ENCODE measurements around the gene PFKFB3. TPM values are rescaled to one million over a fixed set of nuclear protein-coding genes. Genes with fewer than 3 reads are reported as not detected.

The PFKFB3 gene
- total and polyA plus RNA-seq, 12 donors: 5.5 to 77.3 (median 14.7) TPM

GRCh38 chr10:6207658-6208057 lies 4.9 kb downstream of the PFKFB3 start:
- Histone ChIP-seq H3K4me1 (peaks cover 0 to 43% (median 32%) of the 10 kb centered on the region in 9 donors), H3K4me3 (no peak overlapping the region), H3K27ac (peak overlapping the region in 1 of 10 donors; percentile 58), H3K9me3 (no peaks in the 10 kb centered on the region), H3K36me3 (peaks cover 0 to 31% (median 0%) of the 10 kb centered on the region in 9 donors), H3K27me3 (no peaks in the 10 kb centered on the region)
- intact Hi-C loops (cut with DNase I): loop anchor here in 1 of 10 donors (10.0 kb wide), 3 partner anchors 63 to 197 kb away; no protein-coding TSS in a partner anchor
- 89 to 93% methylated on average over 4 of the region's 4 CpGs for WGBS, 2 donors
- ATAC-seq (no peak), DNase-seq (no peak)
- no peak for TF ChIP-seq CTCF (IDR thresholded peaks at IDR 0.05)

- Histone ChIP-seq H3K36me3 (peaks cover 0 to 43% (median 3%) of the 10 kb centered on the region in 9 donors), H3K4me3 (no peak overlapping the region), H3K4me1 (peaks cover 0 to 44% (median 28%) of the 10 kb centered on the region in 9 donors), H3K9me3 (no peaks in the 10 kb centered on the region), H3K27ac (peak overlapping the region in 2 of 10 donors; percentile 4 to 58), H3K27me3 (no peaks in the 10 kb centered on the region)
- ATAC-seq (no peak), DNase-seq (no peak)
- intact Hi-C loops (cut with DNase I): loop anchor here in 1 of 10 donors (10.0 kb wide), 3 partner anchors 64 to 196 kb away; no protein-coding TSS in a partner anchor
- WGBS, 2 donors: 76 to 78% methylated on average over 12 of the region's 12 CpGs
- TF ChIP-seq CTCF (IDR thresholded peaks at IDR 0.05): no peak
These were observed 6.1 kb downstream of the PFKFB3 start for GRCh38 chr10:6208799-6209235.

- peaks cover 0 to 26% (median 16%) of the 10 kb centered on the region in 9 donors for H3K4me1 ChIP-seq
- TF ChIP-seq CTCF (IDR thresholded peaks at IDR 0.05): no peak
- no peak for DNase-seq
- no peaks in the 10 kb centered on the region for H3K27me3 ChIP-seq
- peaks cover 0 to 68% (median 24%) of the 10 kb centered on the region in 9 donors for H3K36me3 ChIP-seq
- intact Hi-C loops (cut with DNase I): no loop called here
- ATAC-seq: peak in 1 of 8 donors; percentile 9
- no peaks in the 10 kb centered on the region for H3K9me3 ChIP-seq
- H3K27ac ChIP-seq: peak overlapping the region in 4 of 10 donors; percentile 13 to 53 (median 47)
- no peak overlapping the region for H3K4me3 ChIP-seq
- WGBS, 2 donors: 90 to 92% methylated on average over 6 of the region's 6 CpGs
These were observed 8.6 kb downstream of the PFKFB3 start for GRCh38 chr10:6211341-6211670.

GRCh38 chr10:6211671-6212635 lies 9.2 kb downstream of the PFKFB3 start:
- H3K27ac ChIP-seq: peak overlapping the region in 4 of 10 donors; percentile 13 to 53 (median 47)
- H3K36me3 ChIP-seq: peaks cover 0 to 74% (median 25%) of the 10 kb centered on the region in 9 donors
- H3K4me1 ChIP-seq: peaks cover 0 to 26% (median 16%) of the 10 kb centered on the region in 9 donors
- no peaks in the 10 kb centered on the region for H3K27me3 ChIP-seq
- ATAC-seq: peak; percentile 48 to 89 (median 79)
- WGBS, 2 donors: 49 to 51% methylated on average over 30 of the region's 30 CpGs
- peak in 1 of 2 donors; percentile 47 for DNase-seq
- no peaks in the 10 kb centered on the region for H3K9me3 ChIP-seq
- intact Hi-C loops (cut with DNase I): no loop called here
- no peak for TF ChIP-seq CTCF (IDR thresholded peaks at IDR 0.05)
- no peak overlapping the region for H3K4me3 ChIP-seq

Data from heart right ventricle (tissue), 16 donors.